Measurements from ENCODE around the gene CLDND2.

Gene CLDND2

GRCh38 chr19:51317968-51318367 is 50.8 kb downstream of the CLDND2 start:
- no peak overlapping the region for H3K4me2 ChIP-seq (ENCODE audit: low read length)
- no peak overlapping the region for H3K27ac ChIP-seq (ENCODE audit: low read depth, low read length)
- TF ChIP-seq CTCF (IDR thresholded peaks at IDR 0.05; ENCODE audit: low read depth, low read length, poor library complexity, severe bottlenecking) (no peak), EZH2phosphoT487 (IDR thresholded peaks at IDR 0.05; ENCODE audit: borderline replicate concordance, low read length) (no peak)
- H3F3A ChIP-seq (ENCODE audit: control insufficient read depth, insufficient read depth): no peaks in the 10 kb centered on the region
- no peaks in the 10 kb centered on the region for H3K9me2 ChIP-seq (replicated peaks; ENCODE audit: control insufficient read depth, low read length)
- no peaks in the 10 kb centered on the region for H4K20me1 ChIP-seq (ENCODE audit: control insufficient read depth, insufficient read depth, low read depth, low read length)
- no peaks in the 10 kb centered on the region for H3K36me3 ChIP-seq (ENCODE audit: control insufficient read depth, low read length)
- H3K79me2 ChIP-seq (ENCODE audit: control insufficient read depth, low read length): no peaks in the 10 kb centered on the region
- H3K4me1 ChIP-seq (ENCODE audit: control insufficient read depth, low read length): no peaks in the 10 kb centered on the region
- H3K27me3 ChIP-seq (ENCODE audit: control insufficient read depth, low read length): no peaks in the 10 kb centered on the region
- H3K9me3 ChIP-seq (ENCODE audit: control insufficient read depth, insufficient read depth, low read length): no peaks in the 10 kb centered on the region
- no peak overlapping the region for H3K4me3 ChIP-seq (ENCODE audit: low read length)

- H4K20me1 ChIP-seq (ENCODE audit: control insufficient read depth, insufficient read depth, low read depth, low read length): no peaks in the 10 kb centered on the region
- no peaks in the 10 kb centered on the region for H3K36me3 ChIP-seq (ENCODE audit: control insufficient read depth, low read length)
- no peaks in the 10 kb centered on the region for H3K27me3 ChIP-seq (ENCODE audit: control insufficient read depth, low read length)
- no peaks in the 10 kb centered on the region for H3K9me3 ChIP-seq (ENCODE audit: control insufficient read depth, insufficient read depth, low read length)
- no peak for TF ChIP-seq EZH2phosphoT487 (IDR thresholded peaks at IDR 0.05; ENCODE audit: borderline replicate concordance, low read length)
- no peak for TF ChIP-seq CTCF (IDR thresholded peaks at IDR 0.05; ENCODE audit: low read depth, low read length, poor library complexity, severe bottlenecking)
- no peak overlapping the region for H3K4me3 ChIP-seq (ENCODE audit: low read length)
- no peaks in the 10 kb centered on the region for H3K79me2 ChIP-seq (ENCODE audit: control insufficient read depth, low read length)
- H3F3A ChIP-seq (ENCODE audit: control insufficient read depth, insufficient read depth): no peaks in the 10 kb centered on the region
- H3K9me2 ChIP-seq (replicated peaks; ENCODE audit: control insufficient read depth, low read length): no peaks in the 10 kb centered on the region
- no peaks in the 10 kb centered on the region for H3K4me1 ChIP-seq (ENCODE audit: control insufficient read depth, low read length)
- H3K4me2 ChIP-seq (ENCODE audit: low read length): no peak overlapping the region
- H3K27ac ChIP-seq (ENCODE audit: low read depth, low read length): no peak overlapping the region
These were observed 51.4 kb downstream of the CLDND2 start for GRCh38 chr19:51317376-51317775.
